GM23338 (cell line): ENCODE data around the gene TRPM3.

Source experiments
- CREB1 ChIP-seq: fragments of 250-450 bp; sonication (Bioruptor Pico); IDR thresholded peaks from 2 replicates; pipeline ENCODE4 v1.5.0; 2020; ENCODE audit warnings: low read depth, mild to moderate bottlenecking, moderate library complexity
- ETS1 ChIP-seq: IDR thresholded peaks from 2 replicates; pipeline ENCODE4 v1.6.1; 2016; ENCODE audit warnings: antibody characterized with exemption
- EZH2 ChIP-seq: fragments of 200-600 bp; sonication (generic); IDR thresholded peaks from one replicate; pipeline ENCODE4 v1.8.0; 2017; ENCODE audit warnings: antibody characterized with exemption, mild to moderate bottlenecking, low read depth; ENCODE audit not compliant: unreplicated experiment
- EZH2phosphoT487 ChIP-seq: fragments of 200-600 bp; sonication (generic); IDR thresholded peaks from one replicate; pipeline ENCODE4 v1.8.1; 2018; ENCODE audit warnings: antibody characterized with exemption; ENCODE audit not compliant: unreplicated experiment
- JUNB ChIP-seq: IDR thresholded peaks from one replicate; pipeline ENCODE4 v1.6.1; 2016; ENCODE audit warnings: antibody characterized with exemption; ENCODE audit not compliant: unreplicated experiment
- NANOG ChIP-seq: IDR thresholded peaks from 2 replicates; pipeline ENCODE4 v1.6.1; 2016; ENCODE audit warnings: antibody characterized with exemption, borderline replicate concordance
- POLR2AphosphoS5 ChIP-seq: IDR thresholded peaks from 2 replicates; pipeline ENCODE4 v1.6.1; 2016; ENCODE audit warnings: antibody characterized with exemption, low read depth
- STAT1 ChIP-seq: IDR thresholded peaks from one replicate; pipeline ENCODE4 v1.6.1; 2016; ENCODE audit warnings: antibody characterized with exemption; ENCODE audit not compliant: unreplicated experiment
- ZNF114 ChIP-seq: fragments of 250-450 bp; sonication (Bioruptor Pico); IDR thresholded peaks from 2 replicates; pipeline ENCODE4 v1.5.0; 2020; ENCODE audit warnings: mild to moderate bottlenecking, moderate library complexity
- ZNF331 ChIP-seq: fragments of 250-450 bp; sonication (Bioruptor Pico); IDR thresholded peaks from 2 replicates; pipeline ENCODE4 v1.5.0; 2020; ENCODE audit warnings: low read depth, mild to moderate bottlenecking, moderate library complexity
- TF ChIP-seq, protein P1 (sequence below), 2 experiments: fragments of 200-600 bp in 1 of 2; sonication (generic) in 1 of 2; conservative IDR thresholded peaks; 2 replicates each; pipeline versions ENCODE4 v1.5.1 to v1.6.1; 2016 to 2017; ENCODE audit warnings: antibody characterized with exemption in 2 of 2, low read depth in 2 of 2, mild to moderate bottlenecking in 2 of 2, moderate library complexity in 1 of 2
- TF ChIP-seq, protein P2 (sequence below): IDR thresholded peaks from one replicate; pipeline ENCODE4 v1.6.1; 2018; ENCODE audit warnings: antibody characterized with exemption; ENCODE audit not compliant: unreplicated experiment

GRCh38 chr9:71122421-71122820 lies 1.0 kb upstream of the TRPM3 start:
- no peak for TF ChIP-seq POLR2AphosphoS5
- TF ChIP-seq, protein P1, sequence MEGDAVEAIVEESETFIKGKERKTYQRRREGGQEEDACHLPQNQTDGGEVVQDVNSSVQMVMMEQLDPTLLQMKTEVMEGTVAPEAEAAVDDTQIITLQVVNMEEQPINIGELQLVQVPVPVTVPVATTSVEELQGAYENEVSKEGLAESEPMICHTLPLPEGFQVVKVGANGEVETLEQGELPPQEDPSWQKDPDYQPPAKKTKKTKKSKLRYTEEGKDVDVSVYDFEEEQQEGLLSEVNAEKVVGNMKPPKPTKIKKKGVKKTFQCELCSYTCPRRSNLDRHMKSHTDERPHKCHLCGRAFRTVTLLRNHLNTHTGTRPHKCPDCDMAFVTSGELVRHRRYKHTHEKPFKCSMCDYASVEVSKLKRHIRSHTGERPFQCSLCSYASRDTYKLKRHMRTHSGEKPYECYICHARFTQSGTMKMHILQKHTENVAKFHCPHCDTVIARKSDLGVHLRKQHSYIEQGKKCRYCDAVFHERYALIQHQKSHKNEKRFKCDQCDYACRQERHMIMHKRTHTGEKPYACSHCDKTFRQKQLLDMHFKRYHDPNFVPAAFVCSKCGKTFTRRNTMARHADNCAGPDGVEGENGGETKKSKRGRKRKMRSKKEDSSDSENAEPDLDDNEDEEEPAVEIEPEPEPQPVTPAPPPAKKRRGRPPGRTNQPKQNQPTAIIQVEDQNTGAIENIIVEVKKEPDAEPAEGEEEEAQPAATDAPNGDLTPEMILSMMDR (conservative IDR thresholded peaks at IDR 0.05; ENCODE audit: low read depth in 2 of 2) = no peak
- TF ChIP-seq, protein P2, sequence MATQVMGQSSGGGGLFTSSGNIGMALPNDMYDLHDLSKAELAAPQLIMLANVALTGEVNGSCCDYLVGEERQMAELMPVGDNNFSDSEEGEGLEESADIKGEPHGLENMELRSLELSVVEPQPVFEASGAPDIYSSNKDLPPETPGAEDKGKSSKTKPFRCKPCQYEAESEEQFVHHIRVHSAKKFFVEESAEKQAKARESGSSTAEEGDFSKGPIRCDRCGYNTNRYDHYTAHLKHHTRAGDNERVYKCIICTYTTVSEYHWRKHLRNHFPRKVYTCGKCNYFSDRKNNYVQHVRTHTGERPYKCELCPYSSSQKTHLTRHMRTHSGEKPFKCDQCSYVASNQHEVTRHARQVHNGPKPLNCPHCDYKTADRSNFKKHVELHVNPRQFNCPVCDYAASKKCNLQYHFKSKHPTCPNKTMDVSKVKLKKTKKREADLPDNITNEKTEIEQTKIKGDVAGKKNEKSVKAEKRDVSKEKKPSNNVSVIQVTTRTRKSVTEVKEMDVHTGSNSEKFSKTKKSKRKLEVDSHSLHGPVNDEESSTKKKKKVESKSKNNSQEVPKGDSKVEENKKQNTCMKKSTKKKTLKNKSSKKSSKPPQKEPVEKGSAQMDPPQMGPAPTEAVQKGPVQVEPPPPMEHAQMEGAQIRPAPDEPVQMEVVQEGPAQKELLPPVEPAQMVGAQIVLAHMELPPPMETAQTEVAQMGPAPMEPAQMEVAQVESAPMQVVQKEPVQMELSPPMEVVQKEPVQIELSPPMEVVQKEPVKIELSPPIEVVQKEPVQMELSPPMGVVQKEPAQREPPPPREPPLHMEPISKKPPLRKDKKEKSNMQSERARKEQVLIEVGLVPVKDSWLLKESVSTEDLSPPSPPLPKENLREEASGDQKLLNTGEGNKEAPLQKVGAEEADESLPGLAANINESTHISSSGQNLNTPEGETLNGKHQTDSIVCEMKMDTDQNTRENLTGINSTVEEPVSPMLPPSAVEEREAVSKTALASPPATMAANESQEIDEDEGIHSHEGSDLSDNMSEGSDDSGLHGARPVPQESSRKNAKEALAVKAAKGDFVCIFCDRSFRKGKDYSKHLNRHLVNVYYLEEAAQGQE = no peak
- TF ChIP-seq EZH2 = no peak
- no peak for TF ChIP-seq ETS1
- no peak for TF ChIP-seq JUNB
- no peak for TF ChIP-seq NANOG
- no peak for TF ChIP-seq EZH2phosphoT487
- TF ChIP-seq CREB1 (CRISPR knock-in tag) = no peak
- TF ChIP-seq ZNF331 (CRISPR knock-in tag) = no peak
- no peak for TF ChIP-seq ZNF114 (CRISPR knock-in tag)
- no peak for TF ChIP-seq STAT1
